CD1c-positive myeloid dendritic cell (primary cell): Measurements from ENCODE around the gene CABLES1.

Experiments used
- DNase-seq: peaks from one replicate; pipeline ENCODE4 v3.0.0-alpha.2; 2016; ENCODE audit errors: extremely low spot score

The CABLES1 gene

DNA sequence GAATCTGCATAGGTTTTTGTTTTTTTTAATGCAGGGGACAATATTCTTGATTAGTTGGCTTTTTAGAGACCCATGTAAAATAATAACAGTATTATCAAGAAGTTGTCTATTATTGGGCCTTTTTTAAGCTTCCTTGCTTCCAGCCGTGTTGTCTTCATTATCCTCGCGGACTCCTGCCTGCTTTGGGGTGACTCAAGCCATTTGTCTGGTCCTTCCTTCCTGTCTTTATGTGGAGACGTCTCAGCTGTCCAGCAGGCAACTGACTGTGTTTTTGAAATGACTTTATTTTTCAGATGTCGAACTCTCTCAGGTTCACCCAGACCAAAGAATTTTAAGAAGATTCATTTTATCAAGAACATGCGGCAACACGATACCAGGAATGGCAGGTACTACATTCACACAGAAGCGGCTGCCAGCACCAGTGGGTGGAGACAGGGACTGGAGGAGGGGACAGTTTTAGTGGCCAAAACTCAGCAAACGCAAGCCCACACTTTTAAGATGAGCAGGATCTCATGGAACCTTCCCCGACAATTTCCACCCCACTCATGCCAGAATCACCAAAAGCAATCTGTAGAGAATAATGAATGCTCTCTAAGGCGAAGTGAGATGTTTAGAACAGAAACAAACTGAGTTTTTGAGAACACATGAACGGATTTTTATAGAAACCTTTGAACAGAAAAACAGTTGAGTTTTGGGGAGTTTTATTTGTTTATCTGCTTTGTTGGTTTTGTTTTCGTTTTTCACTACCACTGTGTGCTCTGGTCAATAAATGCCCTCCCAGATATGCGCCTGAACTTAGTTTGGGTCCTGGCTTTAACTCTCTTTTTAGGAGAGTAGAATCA lies 59.1 kb downstream of the CABLES1 start:
- DNase-seq = no peak

- DNase-seq = no peak
Measured at GRCh38 chr18:23194997-23195957, 60.0 kb downstream of the CABLES1 start.

DNA sequence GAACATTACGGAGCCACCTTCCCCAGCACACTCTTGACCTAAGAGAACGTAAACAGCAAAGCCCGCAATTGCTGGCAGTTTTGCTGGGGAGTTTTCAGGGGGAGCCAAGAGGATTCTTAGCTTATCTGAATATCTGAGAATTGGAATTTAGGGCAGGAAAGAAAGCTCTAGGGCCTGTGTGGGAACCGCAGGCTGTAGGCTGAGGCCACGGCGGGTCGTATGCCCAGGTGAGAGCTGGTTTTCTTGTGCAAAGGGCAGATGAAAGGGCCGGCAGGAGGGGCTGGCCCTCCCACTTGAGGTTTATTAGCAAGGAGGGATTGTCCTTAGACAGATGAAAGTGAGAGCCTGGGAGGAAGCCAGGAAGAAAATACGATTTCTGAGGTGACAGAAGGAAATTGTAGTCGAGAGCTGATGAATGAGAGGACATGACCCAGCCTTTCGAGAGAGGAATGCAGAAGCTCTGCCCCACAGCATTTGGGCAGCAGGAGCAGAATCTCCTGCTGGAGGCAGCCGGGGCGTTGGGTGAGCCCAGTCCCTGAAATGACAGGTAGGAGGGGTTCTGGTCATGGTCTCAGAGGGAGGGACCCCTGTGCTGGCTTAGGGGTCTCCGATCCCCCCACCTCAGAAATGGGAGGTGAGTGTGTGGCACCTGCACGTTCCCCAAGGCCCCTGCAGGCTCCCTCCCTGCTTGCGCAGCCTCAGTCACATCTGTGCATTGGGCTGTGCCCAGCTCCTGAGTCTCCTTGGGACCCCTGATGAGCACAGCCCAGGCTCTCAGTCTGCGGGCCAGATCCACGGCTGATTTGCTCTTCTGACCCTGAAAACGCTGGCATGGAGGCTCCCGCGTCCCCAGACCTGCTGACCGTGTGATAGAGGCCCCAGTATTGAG lies 61.1 kb downstream of the CABLES1 start:
- no peak for DNase-seq

- DNase-seq = no peak
Measured at GRCh38 chr18:23198217-23198845, 63.0 kb downstream of the CABLES1 start.

GRCh38 chr18:23200756-23201155 lies 65.5 kb downstream of the CABLES1 start:
- DNase-seq = no peak

DNA sequence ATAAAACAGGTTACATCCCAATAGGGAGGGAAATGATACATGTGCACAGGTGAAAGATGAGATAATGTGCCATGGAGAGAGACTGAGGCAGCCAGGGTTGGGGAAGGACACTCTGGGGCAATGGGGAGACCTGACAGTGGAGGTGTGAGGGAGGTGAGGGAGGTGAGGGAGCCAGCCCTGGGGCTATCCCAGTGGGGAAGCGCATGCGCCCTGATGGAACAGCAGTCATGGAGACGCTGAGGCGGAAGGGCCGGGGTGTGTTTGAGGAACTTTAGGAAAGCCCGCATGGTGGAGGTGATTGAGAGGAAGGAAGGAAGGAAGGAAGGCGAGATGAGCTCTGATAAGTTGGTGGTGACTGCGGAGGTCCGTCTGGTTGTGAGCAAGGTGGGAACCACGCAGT lies 66.5 kb downstream of the CABLES1 start:
- DNase-seq = no peak

- no peak for DNase-seq
Measured at GRCh38 chr18:23203891-23204432, 68.7 kb downstream of the CABLES1 start.

DNA sequence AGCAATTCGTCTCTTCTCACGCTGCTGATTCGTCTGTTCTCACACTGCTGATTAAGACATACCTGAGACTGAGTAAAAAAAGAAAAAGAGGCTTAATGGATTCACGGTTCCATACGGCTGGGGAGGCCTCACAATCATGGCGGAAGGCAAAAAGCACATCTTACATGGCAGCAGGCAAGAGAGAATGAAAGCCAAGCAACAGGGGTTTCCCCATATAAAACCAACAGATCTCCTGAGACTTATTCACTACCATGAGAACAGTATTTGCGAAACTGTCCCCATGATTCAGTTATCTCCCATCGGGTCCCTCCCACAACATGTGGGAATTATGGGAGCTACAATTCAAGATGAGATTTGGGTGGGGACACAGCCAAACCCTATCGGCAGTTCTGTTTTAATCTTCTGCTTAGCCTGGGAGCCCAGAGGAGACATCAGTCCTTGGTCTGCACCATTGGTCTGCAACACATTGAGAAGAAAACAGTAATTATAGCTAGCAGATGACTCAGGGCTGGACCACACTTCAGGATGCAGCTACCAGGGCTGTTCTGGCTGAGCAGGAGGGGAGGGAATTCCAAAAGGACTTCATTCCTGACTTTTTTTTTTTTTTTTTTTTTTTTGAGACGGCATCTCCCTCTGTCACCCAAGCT lies 69.4 kb downstream of the CABLES1 start:
- no peak for DNase-seq

DNA sequence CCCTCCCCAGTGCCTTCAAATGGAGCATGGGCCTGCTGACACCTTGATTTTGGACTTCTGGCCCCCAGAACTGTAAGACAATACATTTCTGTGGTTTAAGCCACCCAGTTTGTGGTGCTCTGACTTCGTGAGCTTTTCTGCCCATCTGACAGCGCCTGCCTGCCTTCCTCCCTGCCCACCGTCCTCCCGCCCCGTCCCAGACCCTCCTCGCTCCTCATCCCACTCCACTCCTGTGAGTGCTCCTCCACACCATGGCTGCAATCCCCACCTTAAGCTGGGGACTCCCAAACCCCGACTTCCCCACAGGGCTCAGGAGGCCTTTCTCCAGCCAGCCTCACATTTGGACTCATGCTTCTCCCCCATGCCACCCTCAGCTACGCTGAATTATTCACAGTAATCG lies 70.7 kb downstream of the CABLES1 start:
- no peak for DNase-seq

DNA sequence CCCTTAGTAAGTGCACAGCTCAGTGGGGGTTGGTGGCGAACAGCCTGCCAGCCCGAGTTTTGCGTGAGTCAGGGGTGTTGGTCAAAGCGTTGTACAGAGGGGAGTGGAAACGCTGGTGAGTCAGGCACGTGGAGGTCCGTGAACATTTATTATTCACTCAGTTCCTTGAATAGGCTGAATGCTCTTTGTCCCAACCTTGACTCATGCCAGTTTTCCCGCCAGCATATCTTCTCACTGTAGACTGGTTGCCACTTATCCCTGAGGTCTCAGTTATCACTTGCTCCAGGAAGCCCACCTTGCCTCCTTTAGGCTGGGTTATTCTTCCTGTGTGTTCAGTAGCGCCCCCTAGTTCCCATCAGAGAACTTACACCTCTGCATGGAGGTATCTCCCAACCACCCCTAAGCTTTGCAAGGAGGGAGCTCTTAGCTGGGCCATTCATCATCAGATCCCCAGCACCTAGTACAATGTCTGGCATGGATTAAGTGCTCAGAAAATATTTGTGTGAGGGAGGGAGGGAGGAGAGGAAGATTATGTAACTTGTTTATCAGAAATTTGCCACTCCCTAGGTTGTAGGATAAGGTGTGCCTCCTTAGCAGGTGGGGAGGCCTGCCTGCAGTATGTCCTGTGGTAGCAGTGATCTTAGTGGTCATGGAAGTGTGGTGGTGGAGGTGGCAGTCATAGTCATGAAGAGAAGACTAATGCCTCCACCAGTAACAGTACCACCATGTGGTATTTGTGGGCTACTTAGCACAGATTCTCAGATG lies 72.1 kb downstream of the CABLES1 start:
- no peak for DNase-seq

DNA sequence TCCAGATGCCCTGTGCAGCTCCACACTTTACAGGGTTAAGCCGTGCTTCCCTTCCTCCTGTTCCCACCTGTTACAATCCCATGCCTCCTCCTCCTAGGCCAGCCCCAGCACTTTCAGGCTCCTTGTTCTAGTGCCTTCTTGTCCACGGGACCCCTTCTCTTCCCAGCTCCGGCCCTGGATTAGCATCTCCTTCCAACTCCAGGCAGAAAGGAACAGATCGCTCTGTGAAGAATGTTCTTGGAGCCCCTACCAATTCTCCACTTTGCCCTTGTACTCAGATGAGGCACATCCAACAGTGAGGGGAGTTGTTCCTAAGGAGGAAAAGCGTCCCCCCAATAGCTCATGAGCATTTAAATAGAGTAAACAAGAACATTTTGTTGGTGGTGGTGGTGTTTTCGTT lies 72.7 kb downstream of the CABLES1 start:
- DNase-seq = no peak

GRCh38 chr18:23208600-23208999 lies 73.3 kb downstream of the CABLES1 start:
- DNase-seq = no peak

GRCh38 chr18:23209031-23209430 lies 73.7 kb downstream of the CABLES1 start:
- no peak for DNase-seq

DNA sequence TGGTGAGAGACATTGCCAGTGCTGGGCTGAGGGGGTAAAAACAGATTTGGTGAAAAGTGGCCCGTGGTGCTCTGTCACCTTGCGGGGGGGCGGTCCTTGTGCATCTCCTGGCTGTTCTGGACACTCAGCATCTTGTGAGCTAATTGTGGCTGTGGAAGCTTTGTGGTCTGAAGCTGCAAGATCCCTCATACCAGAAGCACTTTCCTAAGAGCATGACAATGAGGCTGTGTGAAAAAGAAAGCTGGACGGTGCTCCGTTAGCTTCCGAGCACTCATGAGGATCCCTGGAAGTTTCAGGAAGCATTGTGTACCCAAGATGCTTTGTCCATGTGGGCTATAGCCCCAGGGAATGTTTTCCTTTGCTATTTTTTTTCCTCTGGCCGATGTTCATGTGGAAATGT lies 74.5 kb downstream of the CABLES1 start:
- DNase-seq = no peak

DNA sequence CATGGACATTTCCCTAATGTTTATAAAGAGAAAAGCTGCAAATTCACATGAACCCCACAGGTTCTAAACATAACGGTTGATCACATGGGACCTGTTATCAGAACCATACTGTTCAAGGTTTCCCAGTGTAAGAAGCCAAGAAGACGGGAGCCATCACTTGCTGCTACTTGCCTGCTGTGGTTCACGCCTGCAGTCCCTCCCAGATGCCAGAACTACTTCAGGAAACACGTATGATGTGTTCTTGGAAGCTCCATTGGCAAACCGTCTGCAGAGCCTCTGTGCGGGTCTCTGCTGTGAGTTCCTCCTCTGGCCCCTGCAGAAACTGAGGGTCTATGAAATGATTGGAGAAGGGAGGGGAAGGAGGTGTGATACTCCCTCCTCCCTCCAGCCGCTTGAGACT lies 75.2 kb downstream of the CABLES1 start:
- no peak for DNase-seq

DNA sequence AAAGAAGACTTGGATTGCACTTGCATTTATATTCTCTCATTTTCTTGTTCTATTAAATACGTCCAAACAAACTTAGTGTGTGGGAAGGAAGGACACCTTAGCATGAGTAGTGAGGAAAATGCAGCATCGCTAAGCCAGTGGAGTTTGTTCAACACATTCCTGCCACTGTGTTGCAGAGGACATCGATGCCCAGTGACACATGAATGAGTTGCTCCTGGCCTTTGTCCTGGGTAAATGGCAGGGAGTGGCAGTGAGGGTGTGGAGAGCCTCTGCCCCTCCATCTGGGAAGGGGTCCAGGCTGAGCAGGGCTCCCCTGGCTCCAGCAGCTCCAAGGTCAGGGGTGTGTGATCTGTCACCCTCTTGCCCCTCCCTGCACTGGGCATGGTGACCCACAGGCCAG lies 75.9 kb downstream of the CABLES1 start:
- DNase-seq = no peak

GRCh38 chr18:23212161-23212560 lies 76.9 kb downstream of the CABLES1 start:
- DNase-seq = no peak

GRCh38 chr18:23213200-23213599 lies 77.9 kb downstream of the CABLES1 start:
- no peak for DNase-seq

GRCh38 chr18:23217781-23218180 lies 82.5 kb downstream of the CABLES1 start:
- no peak for DNase-seq

DNA sequence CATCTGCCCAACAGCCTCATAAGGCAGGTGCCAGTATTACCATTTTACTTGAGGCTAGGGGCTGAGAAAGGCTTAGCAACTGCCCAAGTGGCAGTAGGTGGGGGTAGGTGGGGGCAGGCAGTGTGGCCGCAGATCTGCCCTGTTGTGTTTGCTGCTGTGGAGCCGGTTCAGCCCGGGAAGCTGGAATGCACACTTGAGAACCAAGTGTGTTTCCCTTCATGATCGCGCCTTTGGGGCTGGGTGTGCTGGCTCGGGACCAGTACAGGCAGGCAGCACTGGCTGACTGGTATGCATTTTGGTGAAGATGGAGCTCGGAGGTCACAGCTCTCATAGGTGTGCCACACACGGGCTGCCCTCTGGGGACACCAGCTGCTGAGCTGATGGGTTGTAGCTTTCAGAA lies 85.1 kb downstream of the CABLES1 start:
- DNase-seq = no peak
